Measurements from ENCODE around the gene SLC15A4. TPM values are rescaled to one million over a fixed set of nuclear protein-coding genes. Genes with fewer than 3 reads are reported as not detected.
A peak's percentile ranks its signal among the peaks of the same experiment; 100 is the strongest.

Gene SLC15A4
- total RNA-seq, 1 experiment from 2014 or later: 21.6 TPM

GRCh38 chr12:128817111-128818015 is 6.4 kb downstream of the SLC15A4 start:
- Histone ChIP-seq H3K4me1 (ENCODE audit: insufficient read depth, low read length) (peaks cover 12% of the 10 kb centered on the region), H2BK12ac (ENCODE audit: insufficient read length, low read depth, low read length) (no peak overlapping the region), H3K4ac (ENCODE audit: low read depth, low read length) (no peak overlapping the region), H3K9ac (ENCODE audit: extremely low read depth, insufficient read length, low read length) (no peak overlapping the region), H3K27ac (ENCODE audit: insufficient read length, low read depth, low read length) (no peak overlapping the region), H2BK120ac (ENCODE audit: low read depth, low read length, poor library complexity, severe bottlenecking) (no peak overlapping the region), H3K9me3 (ENCODE audit: control insufficient read depth, low read depth, low read length) (no peaks in the 10 kb centered on the region), H3K14ac (ENCODE audit: insufficient read depth, low read length) (no peak overlapping the region), H3K4me2 (ENCODE audit: insufficient read depth, insufficient read length, low read length) (no peak overlapping the region), H2AK5ac (ENCODE audit: insufficient read length, low read length) (no peak overlapping the region), H2BK15ac (ENCODE audit: low read depth, low read length) (no peak overlapping the region), H4K91ac (ENCODE audit: insufficient read length, low read depth, low read length) (no peak overlapping the region), H3K79me2 (ENCODE audit: insufficient read depth, low read length) (peaks cover 64% of the 10 kb centered on the region), H3K23ac (ENCODE audit: insufficient read length, low read depth, low read length) (no peak overlapping the region), H4K20me1 (ENCODE audit: control insufficient read depth, insufficient read depth, insufficient read length) (no peaks in the 10 kb centered on the region), H4K8ac (replicated peaks; ENCODE audit: insufficient read length, low read depth, low read length) (no peak overlapping the region), H2AFZ (ENCODE audit: low read length) (no peak overlapping the region), H3T11ph (ENCODE audit: low read length) (no peak overlapping the region), H3K27me3 (ENCODE audit: insufficient read depth, low read length) (no peaks in the 10 kb centered on the region), H3K56ac (ENCODE audit: insufficient read length, low read depth, low read length) (no peak overlapping the region), H3K18ac (ENCODE audit: insufficient read length, low read depth, low read length) (peak overlapping the region; percentile 41), H4K5ac (ENCODE audit: insufficient read length, low read depth, low read length) (no peak overlapping the region), H2BK5ac (ENCODE audit: insufficient read length, low read length) (no peak overlapping the region), H2BK20ac (ENCODE audit: low read depth, low read length, poor library complexity, severe bottlenecking) (no peak overlapping the region), H3K79me1 (ENCODE audit: insufficient read depth, low read depth, low read length, poor library complexity, severe bottlenecking) (peaks cover 18% of the 10 kb centered on the region), H3K23me2 (ENCODE audit: insufficient read length, low read depth, low read length, poor library complexity, severe bottlenecking) (no peaks in the 10 kb centered on the region)
- TF ChIP-seq, protein P1, sequence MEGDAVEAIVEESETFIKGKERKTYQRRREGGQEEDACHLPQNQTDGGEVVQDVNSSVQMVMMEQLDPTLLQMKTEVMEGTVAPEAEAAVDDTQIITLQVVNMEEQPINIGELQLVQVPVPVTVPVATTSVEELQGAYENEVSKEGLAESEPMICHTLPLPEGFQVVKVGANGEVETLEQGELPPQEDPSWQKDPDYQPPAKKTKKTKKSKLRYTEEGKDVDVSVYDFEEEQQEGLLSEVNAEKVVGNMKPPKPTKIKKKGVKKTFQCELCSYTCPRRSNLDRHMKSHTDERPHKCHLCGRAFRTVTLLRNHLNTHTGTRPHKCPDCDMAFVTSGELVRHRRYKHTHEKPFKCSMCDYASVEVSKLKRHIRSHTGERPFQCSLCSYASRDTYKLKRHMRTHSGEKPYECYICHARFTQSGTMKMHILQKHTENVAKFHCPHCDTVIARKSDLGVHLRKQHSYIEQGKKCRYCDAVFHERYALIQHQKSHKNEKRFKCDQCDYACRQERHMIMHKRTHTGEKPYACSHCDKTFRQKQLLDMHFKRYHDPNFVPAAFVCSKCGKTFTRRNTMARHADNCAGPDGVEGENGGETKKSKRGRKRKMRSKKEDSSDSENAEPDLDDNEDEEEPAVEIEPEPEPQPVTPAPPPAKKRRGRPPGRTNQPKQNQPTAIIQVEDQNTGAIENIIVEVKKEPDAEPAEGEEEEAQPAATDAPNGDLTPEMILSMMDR (conservative IDR thresholded peaks at IDR 0.05): no peak
- no CpG with 5 or more reads among the region's 8 CpGs for WGBS (ENCODE audit: extremely low coverage, insufficient read length, low lambda C conversion rate)
- no peaks in the 10 kb centered on the region for H3K9me3 Mint-ChIP-seq
- peak overlapping the region in 1 of 3 experiments; percentile 76; a peak in 3 of 7 replicates for H3K27ac Mint-ChIP-seq
- no peak for DNase-seq
- peaks cover 26 to 43% (median 43%) of the 10 kb centered on the region in 3 experiments; a peak in 6 of 7 replicates for H3K36me3 Mint-ChIP-seq (ENCODE audit: insufficient read depth in 1 of 3, low read depth in 3 of 3)
- H3K27me3 Mint-ChIP-seq (ENCODE audit: low read depth): no peaks in the 10 kb centered on the region
- peaks cover 45 to 50% of the 10 kb centered on the region in 2 experiments for H3K4me1 Mint-ChIP-seq
- H3K4me3 Mint-ChIP-seq: no peak overlapping the region; a peak in 1 of 5 replicates
